ENCODE measurements around the gene ADAMTSL3.
"Not testable (repeated sequence)": the region's sequence is repeated elsewhere in the genome, so short reads cannot be mapped to it uniquely, and the experiment has no call there.

Gene ADAMTSL3

DNA sequence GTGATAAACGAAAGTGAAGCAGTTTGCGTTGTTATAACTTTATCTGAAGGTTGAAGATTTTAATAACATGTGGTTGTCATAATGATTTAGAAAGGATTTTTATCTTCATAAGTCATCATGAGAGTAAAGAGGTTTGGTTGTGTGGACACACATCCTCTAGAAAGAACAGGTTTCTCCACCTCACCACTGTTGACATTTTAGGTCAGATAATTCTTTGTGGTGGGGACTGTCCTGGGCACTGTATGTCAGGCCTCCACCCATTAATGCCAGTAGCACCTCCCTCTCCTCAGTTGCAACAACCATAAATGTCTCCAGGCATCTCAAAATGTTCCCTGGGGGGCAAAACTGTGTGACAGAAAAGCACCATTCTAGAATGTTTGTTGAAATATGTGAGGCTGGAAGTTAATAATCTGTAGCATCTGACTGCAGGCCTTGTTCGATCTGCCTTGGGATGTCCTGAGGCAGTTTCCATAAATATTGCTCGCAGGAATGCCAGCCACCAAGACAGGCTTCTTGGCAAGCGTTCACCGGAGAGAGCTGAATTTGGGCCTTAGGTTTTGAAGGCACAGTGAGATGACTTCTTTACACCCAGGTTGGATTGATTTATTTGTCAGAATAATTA is 100.1 kb downstream of the ADAMTSL3 start:
- DNase-seq = no peak

DNA sequence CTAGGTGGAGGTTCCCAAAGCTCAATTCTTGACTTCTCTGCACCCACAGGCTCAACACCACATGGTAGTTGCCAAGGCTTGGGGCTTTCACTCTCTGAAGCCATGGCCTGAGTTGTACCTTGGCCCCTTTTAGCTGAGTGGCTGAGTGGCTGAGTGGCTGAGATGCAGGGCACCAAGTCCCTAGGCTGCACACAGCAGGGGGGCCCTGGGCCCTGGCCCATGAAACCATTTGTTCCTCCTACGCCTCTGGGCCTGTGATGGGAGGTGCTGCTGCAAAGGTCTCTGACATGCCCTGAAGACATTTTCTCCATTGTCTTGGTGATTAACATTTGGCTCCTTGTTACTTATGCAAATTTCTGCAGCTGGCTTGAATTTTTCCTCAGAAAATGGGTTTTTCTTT is 103.4 kb downstream of the ADAMTSL3 start:
- not testable (repeated sequence) for DNase-seq

DNA sequence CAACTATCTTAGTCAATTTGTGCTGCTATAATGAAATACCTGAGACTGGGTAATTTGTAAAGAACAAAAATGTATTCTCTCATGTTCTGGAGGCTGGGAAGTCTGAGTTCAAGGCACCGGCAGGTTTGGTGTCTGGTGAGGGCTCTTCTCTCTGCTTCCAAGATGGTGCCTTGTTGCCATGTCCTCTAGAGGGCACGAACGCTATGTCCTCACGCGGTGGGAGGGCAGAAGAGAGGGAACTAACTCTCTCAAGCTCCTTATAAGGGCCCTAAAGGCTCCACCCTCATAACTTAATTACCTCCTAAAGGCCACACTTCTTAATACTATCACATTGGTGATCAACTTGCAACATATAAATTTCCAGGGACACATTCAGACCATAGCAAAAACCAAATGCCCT is 108.4 kb downstream of the ADAMTSL3 start:
- DNase-seq = no peak

DNA sequence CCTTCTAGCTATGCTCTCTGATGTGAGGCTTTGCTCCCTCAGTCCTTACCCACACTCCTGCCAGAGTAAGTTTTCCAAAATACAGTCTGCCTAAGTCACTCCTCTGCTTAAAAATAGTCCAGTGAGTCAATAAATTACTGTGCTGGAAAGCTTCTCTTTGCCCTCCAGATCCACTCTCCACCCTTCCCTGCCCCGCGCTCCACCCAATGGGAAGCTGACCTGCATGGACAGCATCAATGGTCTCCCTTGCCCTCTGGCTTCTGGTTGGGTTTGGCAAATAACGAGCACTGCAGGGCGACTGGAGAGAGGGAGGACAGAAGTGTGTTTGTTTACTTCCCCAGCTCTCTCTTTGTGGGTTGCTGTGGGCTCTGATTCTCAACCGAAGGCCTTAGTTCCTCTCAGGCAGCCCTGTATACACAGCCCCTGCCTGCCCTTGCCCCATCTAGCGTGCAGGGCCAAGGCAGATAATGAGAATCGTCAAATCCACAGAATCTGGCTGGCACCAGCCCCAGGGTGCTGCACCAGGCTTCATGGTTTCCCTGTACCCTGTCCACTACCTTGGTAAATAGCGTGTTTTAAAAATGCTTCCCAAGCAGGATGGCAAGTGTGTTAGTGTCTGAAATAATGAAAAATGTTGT is 110.4 kb downstream of the ADAMTSL3 start:
- no peak for DNase-seq

DNA sequence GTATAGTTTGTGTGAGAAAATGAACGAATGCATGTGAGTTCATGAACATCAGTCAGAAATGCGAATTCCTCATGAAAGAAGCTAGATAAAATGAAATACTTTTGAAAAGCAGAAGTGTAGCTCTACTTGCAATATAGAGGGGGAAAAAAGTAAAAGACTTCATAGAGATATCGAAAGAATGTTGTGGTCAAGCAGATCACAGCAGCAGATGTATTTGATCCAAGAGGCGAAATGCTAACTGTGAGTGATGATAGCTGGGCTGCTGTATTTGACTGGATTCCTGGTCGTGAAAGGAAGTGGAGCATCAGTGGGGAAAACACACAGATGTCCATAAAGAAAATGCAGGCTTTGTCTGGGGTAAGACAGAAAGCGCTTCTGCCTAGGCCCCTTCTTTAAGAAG is 112.4 kb downstream of the ADAMTSL3 start:
- DNase-seq = no peak

DNA sequence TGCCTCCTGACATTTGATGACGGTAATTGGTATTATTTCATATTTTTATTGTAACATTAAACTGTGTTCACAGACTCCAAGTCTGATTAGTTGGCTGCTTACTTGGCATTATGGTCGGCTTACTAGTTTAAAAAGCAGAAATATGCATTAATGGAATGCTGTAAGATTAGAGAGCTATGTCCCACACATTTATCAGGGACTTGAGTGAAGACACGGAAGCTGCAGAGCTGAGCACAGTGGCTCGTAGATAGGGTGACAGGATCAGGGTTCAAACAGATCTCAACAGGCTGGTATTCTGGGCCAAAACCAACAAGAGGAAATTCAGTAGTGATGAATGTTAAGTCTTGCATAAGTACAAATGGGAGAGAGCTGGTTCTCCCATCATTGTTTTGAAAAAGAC is 113.8 kb downstream of the ADAMTSL3 start:
- DNase-seq = no peak

DNA sequence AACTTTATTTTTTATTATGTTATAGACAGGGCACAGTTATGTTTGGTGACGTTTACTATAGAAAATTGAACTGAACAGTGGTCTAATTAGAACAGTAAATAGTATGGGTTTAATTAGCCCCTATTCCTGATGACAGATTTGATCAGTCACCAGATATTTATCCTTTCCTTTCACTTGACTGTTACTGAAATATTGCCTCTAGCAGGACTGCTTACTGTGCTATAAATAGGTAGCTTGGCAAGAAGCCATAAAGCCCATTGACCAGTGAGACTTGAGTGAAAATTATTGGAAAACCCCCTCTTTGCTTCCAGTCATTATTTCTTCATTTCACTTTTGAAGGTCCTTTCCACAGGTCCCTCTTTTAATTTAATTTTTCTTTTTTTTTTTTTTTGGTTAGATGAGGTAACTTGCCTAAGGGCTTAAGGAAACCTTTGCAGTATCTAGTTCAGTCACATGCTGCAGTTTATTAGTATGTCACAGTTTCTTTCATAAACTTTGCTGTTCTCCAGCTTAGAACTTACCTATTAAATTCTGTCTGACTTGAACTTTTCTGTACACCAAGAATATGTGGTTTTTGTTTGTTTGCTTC is 115.6 kb downstream of the ADAMTSL3 start:
- no peak for DNase-seq

DNA sequence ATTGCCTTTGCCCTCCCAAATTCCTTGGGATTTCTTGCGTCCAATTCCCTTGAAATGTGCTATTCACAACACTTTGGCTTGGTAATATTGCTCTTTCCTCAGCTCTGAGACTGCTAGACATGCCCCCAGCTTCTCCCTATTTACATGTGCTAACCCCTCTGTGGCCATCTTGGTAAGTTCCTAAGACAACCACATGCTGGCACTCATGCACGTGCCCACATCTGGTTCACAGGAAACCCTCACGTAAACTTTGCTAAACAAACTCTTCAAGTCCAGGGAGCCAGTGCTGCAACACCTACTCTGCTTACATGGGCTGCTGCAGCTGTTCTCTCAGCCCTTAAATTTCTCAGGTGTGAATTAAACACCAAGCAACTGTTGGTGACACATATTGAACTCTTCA is 121.8 kb downstream of the ADAMTSL3 start:
- no peak for DNase-seq

DNA sequence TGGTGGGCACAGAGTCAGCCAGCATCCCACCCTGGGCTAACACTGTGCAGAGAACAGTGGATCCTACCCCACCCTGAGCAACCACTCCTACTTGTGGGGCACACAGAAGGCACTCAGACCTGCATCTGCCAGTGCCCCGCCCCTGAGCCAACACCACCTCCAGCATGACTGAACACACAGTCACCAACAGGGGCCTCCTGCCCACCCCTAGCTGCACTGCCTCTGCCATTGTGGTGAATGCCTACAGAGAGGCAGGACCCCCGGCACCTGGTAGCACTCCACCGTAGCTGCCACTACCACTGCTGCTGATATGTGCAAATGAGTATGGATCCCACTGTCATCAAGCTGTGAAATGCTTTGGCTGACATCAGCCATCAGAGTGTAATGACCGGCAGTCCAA is 123.1 kb downstream of the ADAMTSL3 start:
- DNase-seq = no peak

DNA sequence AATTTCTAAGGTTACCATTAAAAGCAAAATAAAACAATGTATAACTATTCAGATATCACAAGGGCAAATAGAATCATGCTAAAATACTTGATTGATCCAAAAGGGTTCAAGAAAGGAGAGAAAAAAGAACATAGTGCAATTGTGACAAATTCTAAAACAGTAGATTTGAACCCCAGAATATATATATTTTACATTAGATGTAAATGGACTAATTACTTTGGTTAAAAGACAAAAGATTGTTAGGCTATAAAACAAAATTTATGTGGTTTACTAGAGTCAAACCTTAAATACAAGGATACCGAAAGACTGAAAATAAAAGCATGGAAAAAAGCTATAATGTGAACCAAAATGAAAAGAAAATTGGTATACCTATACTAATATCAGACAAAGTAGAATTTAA is 129.3 kb downstream of the ADAMTSL3 start:
- DNase-seq = no peak

DNA sequence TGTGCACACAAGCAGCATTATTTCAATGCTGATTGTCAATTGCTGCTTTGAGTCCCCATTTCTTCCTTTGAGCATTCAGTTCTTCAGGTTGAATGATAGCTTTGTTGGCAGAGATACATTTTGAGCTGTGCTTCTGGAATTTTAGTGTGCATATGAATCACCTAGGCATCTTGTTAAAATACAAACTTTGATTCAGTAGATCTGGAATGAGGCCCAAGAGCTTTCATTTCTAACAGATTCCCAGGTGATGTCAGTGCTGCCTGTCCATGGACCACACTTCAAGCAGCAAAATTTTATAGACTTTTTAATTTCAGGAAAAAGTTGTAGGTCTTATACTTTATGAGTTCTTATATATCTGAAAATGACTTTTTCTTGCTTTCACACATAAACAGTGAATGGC is 131.1 kb downstream of the ADAMTSL3 start:
- no peak for DNase-seq

DNA sequence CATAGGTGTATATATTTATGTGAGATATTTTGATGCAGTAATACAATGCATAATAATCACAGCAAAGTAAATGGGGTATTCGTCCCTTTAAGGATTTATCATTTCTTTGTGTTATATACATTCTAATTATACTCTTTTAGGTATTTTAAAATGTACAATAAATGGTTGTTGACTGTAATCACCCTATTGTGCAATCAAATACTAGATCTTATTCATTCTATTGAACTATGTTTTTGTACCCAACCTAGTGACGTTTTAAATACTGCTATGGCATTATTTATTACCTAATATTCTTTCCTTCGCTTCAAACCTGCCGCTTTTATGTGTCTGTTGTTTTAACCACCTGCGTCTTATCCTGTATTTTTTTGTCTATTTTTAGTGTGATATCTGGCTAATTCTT is 132.4 kb downstream of the ADAMTSL3 start:
- DNase-seq = no peak

DNA sequence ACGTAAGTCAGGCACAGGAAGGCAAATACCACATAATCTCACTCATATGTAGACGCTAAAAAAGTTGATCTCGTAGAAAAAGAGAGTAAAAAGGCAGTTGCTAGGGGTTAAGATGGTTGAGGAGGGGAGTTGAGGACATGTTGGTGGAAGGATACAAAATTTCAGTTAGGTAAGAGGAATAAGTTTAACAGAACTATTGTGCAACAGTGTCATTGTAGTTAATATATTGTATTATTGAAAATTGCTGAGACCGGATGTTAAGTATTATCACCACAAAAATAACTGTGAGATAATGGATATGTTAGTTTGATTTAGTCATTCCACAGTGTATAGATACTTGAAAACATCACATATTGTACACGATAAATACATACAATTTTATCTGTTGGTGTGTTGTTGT is 139.1 kb downstream of the ADAMTSL3 start:
- no peak for DNase-seq

DNA sequence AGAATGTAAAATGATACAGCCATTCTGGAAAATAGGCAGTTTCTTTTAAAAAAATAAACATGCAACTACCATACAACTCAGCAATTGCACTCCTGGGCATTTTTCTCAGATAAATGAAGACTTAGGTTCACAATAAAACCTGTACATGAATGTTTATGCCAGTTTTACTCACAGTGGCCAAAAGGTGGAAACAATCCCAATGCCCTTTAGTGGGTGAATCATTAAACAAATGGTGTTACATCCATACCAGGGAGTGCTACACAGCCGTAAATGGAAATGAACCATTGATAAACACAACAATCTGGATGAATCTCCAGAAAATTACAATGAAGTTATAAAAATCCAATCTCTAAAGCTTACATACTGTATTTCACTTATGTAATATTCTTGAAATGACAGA is 140.3 kb downstream of the ADAMTSL3 start:
- no peak for DNase-seq

DNA sequence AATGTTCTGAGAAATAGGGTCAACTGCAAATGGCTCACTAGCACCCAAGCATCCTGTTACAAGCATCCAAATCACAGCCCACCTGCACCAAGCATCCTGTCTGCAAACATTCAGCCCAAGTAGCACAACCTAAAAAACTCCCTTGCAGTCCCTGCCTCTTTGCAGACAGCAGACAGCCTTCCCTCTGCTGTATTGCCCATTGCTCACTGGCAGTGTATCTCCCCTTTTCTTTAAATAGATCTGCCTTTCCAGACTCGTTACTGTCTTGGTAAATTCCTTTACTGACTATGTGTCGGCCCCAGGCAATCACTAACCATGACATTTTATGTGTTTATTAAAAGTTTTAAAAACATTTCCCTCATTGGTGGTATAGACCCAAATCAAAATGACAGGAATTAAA is 155.4 kb downstream of the ADAMTSL3 start:
- DNase-seq = no peak

DNA sequence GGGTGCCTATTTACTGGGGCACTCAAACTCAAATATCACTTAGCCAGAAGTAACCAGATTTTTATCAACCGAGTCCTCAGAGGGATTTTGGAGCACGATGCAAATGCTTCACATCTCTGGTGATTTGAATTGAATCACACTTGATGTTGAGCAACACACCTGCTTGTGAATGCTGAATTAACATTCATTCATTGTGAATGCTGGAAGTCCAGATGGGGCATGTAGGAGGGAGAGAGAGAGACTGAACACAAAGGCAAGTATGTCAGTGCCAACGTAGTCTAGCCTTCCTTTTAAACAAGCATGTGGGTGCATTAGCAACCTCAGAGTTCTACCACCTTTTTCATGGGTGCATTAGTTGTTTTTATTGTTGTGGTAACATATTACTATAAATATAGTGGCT is 156.2 kb downstream of the ADAMTSL3 start:
- DNase-seq = no peak

DNA sequence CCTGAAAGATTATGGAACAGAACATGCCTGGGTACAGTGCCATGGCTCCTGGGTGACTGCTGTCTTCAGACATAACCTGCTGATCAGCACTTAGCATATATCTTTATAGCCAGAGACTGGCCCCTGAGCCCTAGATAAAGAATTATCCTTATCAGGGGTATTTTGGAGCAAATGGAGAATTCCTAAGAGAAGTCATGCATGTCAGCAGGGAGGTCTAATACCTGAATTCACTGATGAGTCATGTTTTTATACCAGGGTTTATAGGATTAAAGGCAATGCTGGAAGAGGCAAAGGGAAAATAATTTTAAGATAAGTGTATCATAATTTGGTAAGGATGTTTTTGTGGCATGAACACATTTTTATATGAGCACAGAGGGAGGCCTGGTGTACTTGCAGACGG is 159.8 kb downstream of the ADAMTSL3 start:
- DNase-seq = no peak

DNA sequence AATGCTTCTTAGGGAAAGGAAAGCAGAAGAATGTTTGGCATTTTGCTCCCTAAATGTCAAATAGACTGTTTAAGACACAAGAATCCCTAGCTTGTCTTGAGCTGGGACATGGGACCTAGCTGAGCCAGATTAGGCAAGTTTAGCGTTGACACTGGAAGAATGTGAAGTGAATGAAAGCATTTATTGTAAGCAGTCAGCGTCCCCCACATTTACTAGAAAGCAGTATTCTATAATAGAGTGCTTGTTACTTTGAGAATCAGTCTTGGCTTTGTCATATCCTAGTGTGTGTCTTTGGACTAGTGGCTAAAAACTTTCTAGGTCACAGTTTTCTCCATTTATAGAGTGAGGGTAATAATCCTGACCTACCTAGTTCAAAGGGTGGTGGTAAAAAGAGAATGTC is 161.6 kb downstream of the ADAMTSL3 start:
- DNase-seq = no peak

DNA sequence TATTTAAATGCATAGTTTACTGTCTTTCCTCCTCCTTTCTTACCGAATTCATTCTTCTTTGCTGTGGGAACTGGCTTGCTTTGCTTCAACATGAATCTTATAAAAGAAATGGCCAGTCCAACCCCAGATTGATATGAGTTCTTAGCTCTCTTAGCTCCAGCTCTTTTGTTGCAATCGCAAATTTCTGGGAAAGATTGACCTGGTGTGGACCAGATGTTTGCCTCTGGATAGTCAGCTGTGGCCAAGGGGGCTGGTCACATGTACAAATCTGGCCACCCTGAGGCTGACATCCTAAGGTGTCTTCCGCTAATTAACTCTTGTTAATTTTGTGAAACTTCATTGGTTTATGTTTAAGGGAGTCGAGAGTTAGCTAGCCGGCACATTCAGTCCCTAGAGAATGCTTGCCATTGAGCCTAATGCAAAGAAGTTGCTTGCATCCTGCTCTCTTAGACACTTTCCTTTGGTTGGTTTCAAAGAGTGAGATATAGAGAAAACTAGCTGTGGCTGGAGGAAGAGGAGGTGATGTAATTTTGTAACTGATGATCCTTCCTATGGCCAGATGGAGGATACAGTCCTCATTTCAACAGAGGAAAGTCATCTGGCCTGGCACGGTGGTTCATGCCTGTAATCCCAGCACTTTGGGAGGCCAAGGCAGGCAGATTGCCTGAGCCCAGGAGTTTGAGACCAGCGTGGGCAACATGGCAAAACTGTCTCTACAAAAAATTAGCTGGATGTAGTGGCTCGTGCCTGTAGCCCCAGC is 162.4 kb downstream of the ADAMTSL3 start:
- no peak for DNase-seq

DNA sequence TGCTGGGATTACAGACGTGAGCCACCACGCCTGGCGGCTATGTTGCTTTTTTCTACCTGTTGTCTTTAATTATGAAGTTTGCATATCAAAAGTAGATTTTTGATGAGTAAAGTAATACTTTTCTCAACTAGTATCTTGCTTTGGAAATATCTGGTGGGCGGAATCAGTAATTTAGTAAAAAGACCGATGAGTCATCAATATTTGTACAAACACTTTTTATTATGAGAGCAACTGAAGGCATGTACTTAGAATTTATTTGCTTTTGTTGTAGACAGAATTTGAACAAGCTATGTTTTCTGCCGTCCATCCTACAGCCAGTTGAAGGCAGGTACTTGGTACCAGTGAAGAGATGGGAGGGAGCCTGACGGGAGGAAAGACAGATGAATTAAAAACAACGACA is 164.7 kb downstream of the ADAMTSL3 start:
- no peak for DNase-seq

DNA sequence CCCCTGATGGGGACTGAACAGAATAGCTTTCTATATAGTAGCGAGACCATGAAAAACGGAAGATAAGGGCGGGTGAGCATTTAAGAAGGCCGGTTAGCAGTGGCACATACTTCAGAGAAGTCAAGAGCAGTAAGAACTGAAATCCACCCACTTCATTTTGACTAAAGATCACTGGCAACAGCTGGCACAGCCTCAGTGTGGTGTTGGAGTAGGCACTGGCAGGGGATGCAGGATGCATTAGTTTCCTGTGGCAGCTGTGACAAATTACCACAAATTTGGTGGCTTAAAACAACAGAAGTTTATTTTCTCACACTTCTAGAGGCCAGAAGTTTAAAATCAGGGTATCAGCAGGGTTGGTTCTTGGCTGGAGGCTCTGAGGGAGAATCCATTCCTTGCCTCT is 176.5 kb downstream of the ADAMTSL3 start:
- no peak for DNase-seq

DNA sequence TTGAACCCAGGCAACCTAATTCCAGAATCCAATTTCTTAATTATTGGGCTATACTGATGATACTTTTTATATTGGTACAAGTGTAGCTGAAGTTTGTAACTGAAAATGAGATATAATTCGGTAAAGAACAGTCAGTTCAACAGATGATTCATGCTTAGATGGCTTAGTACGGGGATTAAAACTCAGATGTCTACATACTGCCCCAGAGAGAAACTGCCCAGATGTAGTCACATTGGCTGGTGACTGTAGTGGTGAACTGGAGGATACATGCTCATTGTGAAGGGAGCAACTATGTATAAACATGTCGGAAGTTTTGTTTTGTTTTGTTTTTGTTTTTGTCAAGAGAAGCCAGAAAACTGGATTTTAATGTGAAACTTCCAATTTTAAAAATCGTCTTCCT is 179.6 kb downstream of the ADAMTSL3 start:
- DNase-seq = no peak

DNA sequence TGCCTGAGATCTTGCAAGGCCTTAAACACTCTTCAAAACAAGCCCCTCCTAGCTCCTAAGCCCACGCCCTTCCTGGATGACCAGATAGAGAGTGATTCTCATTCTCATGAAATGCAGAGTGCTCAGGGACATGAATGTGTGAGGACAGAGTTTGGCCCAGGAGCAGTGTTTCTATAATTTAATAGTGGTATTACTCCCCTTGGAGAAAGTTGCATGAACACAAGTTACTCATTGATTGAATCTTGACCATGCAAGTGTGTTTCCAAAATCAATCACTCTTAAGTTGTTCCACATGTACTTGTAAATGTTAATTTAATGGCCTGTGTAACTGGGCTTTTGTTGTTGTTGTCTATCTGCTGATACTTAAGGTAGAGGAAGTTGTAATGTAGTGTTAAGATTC is 181.6 kb downstream of the ADAMTSL3 start:
- no peak for DNase-seq

DNA sequence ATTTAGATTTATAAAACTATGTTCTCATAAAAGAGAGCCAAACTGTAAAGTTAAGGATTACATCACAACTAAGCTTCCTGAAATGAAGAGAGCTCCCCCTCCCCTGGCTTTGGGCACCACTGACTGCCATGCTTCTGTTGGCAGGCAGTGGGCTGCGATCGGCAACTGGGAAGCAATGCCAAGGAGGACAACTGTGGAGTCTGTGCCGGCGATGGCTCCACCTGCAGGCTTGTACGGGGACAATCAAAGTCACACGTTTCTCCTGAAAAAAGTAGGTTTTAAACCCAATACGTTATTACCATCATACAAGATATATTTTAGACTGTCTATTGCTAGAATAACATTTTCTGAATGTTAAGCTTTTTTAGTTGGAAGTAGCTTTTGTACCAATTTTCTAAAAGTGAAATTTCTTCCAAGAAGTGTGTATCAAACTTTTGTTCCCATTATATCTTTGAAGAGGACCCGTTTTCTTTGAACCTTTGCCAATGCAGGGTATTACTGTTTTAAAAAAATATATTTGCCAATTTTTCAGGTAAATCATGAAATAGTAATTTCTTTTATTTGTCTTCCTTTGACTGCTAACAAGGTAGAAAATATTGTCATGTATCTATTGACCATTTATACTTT is 184.1 kb downstream of the ADAMTSL3 start:
- no peak for DNase-seq
